GM23248 (cell line): Measurements from ENCODE around the gene L2HGDH.

Source experiments
- EZH2 ChIP-seq: fragments of 200-600 bp; sonication (generic); IDR thresholded peaks from 2 replicates; pipeline ENCODE4 v1.6.1; 2018; ENCODE audit warnings: antibody characterized with exemption, mild to moderate bottlenecking; ENCODE audit not compliant: insufficient read depth, poor library complexity, severe bottlenecking
- EZH2phosphoT487 ChIP-seq: fragments of 200-600 bp; sonication (generic); IDR thresholded peaks from 2 replicates; pipeline ENCODE4 v1.6.1; 2018; ENCODE audit warnings: antibody characterized with exemption, moderate library complexity, mild to moderate bottlenecking, low read depth; ENCODE audit not compliant: insufficient read depth

DNA sequence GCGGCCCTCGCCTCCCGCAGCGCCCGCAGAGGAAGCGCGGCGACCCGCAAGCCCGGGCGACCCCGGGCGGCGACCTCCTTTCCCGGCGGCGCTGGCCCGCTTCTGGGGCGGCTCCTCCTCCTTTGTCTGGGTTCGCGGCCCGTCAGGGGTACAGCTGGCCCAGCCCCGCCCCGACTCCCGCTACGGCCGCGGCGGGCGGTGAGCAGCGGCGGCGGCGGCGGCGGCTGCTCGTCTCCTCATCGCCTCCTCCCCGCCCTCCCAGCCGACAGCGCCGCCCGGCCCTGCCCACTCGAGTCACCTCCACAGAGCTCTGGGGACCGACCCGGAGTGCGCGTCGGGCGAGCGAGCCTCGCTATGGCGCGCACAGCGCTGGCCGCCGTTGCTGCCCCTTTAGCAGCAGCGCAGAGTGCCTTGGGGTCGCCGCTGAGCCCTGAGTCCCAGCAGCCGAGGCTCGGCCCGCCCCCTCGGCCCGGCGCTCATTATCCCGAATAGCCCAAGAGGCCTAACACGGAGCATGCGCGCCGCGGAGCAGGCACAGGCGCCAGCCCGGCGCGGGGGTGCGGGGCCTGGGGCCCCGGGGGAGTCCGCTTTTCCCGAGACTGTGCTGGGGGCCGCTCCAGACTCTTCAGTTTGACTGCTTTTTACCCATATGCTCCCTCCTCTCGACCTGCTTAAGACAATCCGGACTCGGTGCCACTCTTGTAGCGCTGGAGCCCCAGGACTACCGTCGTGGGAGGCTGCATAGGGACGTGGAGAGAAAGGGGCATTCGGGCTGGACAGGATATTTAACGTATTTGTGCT, 80.4 kb downstream of the L2HGDH start, which contains the start of gene SOS2:
- no peak for TF ChIP-seq EZH2phosphoT487
- TF ChIP-seq EZH2, result no peak
